Upper lobe of left lung (tissue), 6 donors: Measurements from ENCODE around the gene TAMALIN. TPM values are rescaled to one million over a fixed set of nuclear protein-coding genes. Genes with fewer than 3 reads are reported as not detected.

Experiments
- ATAC-seq, 2 donors: fragments of 200-7000 bp; cut with Tn5 transposase; one replicate each; pipeline ENCODE4 v1.9.1; 2022; ENCODE audit warnings: mild to moderate bottlenecking in 2 of 2, moderate library complexity in 2 of 2; ENCODE audit not compliant: low FRiP score in 2 of 2
- DNase-seq, 2 donors: peaks; one replicate each; pipeline ENCODE4 v3.0.0-alpha.2; 2019 to 2020
- H3K27ac ChIP-seq, 4 donors: fragments of 200-600 bp; sonication (generic); one replicate each; pipeline ENCODE4 v1.5.1; 2016 to 2019
- H3K27me3 ChIP-seq, 4 donors: fragments of 200-600 bp; sonication (generic); one replicate each; pipeline ENCODE4 v1.5.1; 2017 to 2019
- H3K36me3 ChIP-seq, 4 donors: fragments of 200-600 bp; sonication (generic); one replicate each; pipeline ENCODE4 v1.5.1; 2016 to 2019
- H3K4me1 ChIP-seq, 4 donors: fragments of 200-600 bp; sonication (generic); one replicate each; pipeline ENCODE4 v1.5.1; 2018 to 2019
- H3K4me3 ChIP-seq, 4 donors: fragments of 200-600 bp; sonication (generic); one replicate each; pipeline ENCODE4 v1.5.1; 2017 to 2019; ENCODE audit warnings: mild to moderate bottlenecking in 2 of 4, moderate library complexity in 1 of 4
- H3K9me3 ChIP-seq, 4 donors: fragments of 200-600 bp; sonication (generic); one replicate each; pipeline ENCODE4 v1.5.1; 2018 to 2019
- CTCF ChIP-seq, 6 experiments: fragments of 450-650 bp in 4 of 6; fragments of 200-600 bp in 2 of 6; sonication (generic) in 2 of 6; IDR thresholded peaks; one replicate each; pipeline ENCODE4 v1.5.1; 2016 to 2019; ENCODE audit warnings: antibody characterized with exemption in 6 of 6
- EP300 ChIP-seq, 4 donors: sonication (generic); formaldehyde crosslinking; IDR thresholded peaks; one replicate each; pipeline ENCODE4 v1.5.1; 2017; ENCODE audit warnings: antibody characterized with exemption in 4 of 4, control low read depth in 2 of 4
- POLR2A ChIP-seq, 4 donors: fragments of 450-650 bp; IDR thresholded peaks; one replicate each; pipeline ENCODE4 v1.5.1; 2016 to 2017; ENCODE audit warnings: antibody characterized with exemption in 4 of 4, mild to moderate bottlenecking in 2 of 4
- POLR2AphosphoS5 ChIP-seq, 2 donors: sonication (generic); formaldehyde crosslinking; IDR thresholded peaks; one replicate each; pipeline ENCODE4 v1.5.1; 2017; ENCODE audit warnings: antibody characterized with exemption in 2 of 2
- WGBS, 2 donors: methylation state at CpG; one replicate each; pipeline ENCODE4 v1.1.5; 2017 to 2018; 5-methylcytosine and 5-hydroxymethylcytosine counted together
- total RNA-seq, 6 donors: library from RNA; depleted of rRNA in 4 of 6; stranded (reverse); fragments of >200 nt in 4 of 6; gene quantifications; one replicate each; pipeline versions ENCODE4 v1.1.0 to v1.2.1, GENCODE V29; 2016 to 2021
- donor health status: DM: no; HTN: no; CAD: no; lungs with moderate emphysema.
- donor health status: DM: no; HTN: yes; CAD: no; lungs with severe emphysema.

The TAMALIN gene
- total RNA-seq, 6 donors from 2014 or later, result 52.3 to 170 (median 73.7) TPM

DNA sequence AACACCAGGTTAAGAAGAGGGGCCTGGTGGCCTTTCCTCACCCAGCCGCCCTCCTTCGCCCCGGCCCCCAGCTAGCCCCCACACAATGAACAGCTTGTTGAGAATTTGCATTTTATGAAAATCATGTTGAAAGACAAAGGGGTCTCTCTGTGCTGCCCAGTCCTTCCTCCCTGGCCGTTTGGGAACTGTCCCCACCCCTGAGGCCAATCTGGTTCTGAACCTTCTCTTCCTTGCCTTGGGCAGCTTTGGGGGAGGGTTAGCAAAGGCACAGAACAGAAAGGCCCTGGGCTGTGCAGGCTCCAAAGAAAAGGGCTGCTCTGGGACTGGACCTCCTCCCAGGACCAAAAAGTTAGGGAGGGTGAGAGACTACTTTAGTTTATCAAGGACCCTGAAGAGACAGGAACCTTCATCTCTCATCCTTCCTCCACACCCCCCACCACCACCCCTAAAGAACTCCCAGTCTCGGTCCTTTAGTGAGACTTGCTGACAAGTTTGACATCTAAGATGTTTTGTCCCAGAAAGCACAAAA lies 1.3 kb downstream of the TAMALIN start:
- Histone ChIP-seq H3K27me3 (peaks cover 0 to 17% (median 8%) of the 10 kb centered on the region in 4 donors), H3K4me3 (peak overlapping the region; percentile 59 to 82 (median 70)), H3K9me3 (no peaks in the 10 kb centered on the region), H3K36me3 (peaks cover 0 to 41% (median 16%) of the 10 kb centered on the region in 4 donors), H3K27ac (peak overlapping the region; percentile 92 to 96 (median 94)), H3K4me1 (peaks cover 38 to 69% (median 50%) of the 10 kb centered on the region in 4 donors)
- TF ChIP-seq POLR2A (IDR thresholded peaks at IDR 0.05) (no peak), EP300 (IDR thresholded peaks at IDR 0.05) (no peak), POLR2AphosphoS5 (IDR thresholded peaks at IDR 0.05) (no peak), CTCF (IDR thresholded peaks at IDR 0.05) (no peak)
- DNase-seq (no peak), ATAC-seq (no peak)
- WGBS, 2 donors, result 20 to 42% methylated on average over 2 to 5 of the region's 5 CpGs

- H3K4me1 ChIP-seq, result peaks cover 35 to 69% (median 47%) of the 10 kb centered on the region in 4 donors
- TF ChIP-seq POLR2A (IDR thresholded peaks at IDR 0.05), result no peak
- peak overlapping the region; percentile 92 to 96 (median 94) for H3K27ac ChIP-seq
These were observed 2.5 kb downstream of the TAMALIN start for GRCh38 chr12:52009081-52009751.

GRCh38 chr12:52010152-52010622 lies 3.4 kb downstream of the TAMALIN start:
- H3K4me3 ChIP-seq, result peak overlapping the region; percentile 16 to 82 (median 62)
- peaks cover 2 to 59% (median 30%) of the 10 kb centered on the region in 4 donors for H3K36me3 ChIP-seq
- TF ChIP-seq POLR2A (IDR thresholded peaks at IDR 0.05), result peak in 1 of 4 donors; percentile 46
- TF ChIP-seq EP300 (IDR thresholded peaks at IDR 0.05), result peak in 2 of 4 donors; percentile 15 to 69
- no peak for TF ChIP-seq CTCF (IDR thresholded peaks at IDR 0.05)
- TF ChIP-seq POLR2AphosphoS5 (IDR thresholded peaks at IDR 0.05), result peak; percentile 83 to 84
- H3K27ac ChIP-seq, result peak overlapping the region; percentile 92 to 96 (median 94)
- ATAC-seq (peak; percentile 74 to 80), DNase-seq (peak; percentile 59 to 88)
- WGBS, 2 donors, result 30 to 33% methylated on average over 6 to 11 of the region's 11 CpGs
- no peaks in the 10 kb centered on the region for H3K9me3 ChIP-seq
- peaks cover 0 to 17% (median 8%) of the 10 kb centered on the region in 4 donors for H3K27me3 ChIP-seq
- H3K4me1 ChIP-seq, result peaks cover 26 to 59% (median 41%) of the 10 kb centered on the region in 4 donors

More at GRCh38 chr12:52009081-52009751, 2.5 kb downstream of the TAMALIN start:
- 59 to 61% methylated on average over 7 to 10 of the region's 10 CpGs for WGBS, 2 donors
- ATAC-seq, result no peak
- Histone ChIP-seq H3K4me3 (peak overlapping the region; percentile 59 to 82 (median 70)), H3K27me3 (peaks cover 0 to 17% (median 8%) of the 10 kb centered on the region in 4 donors), H3K36me3 (peaks cover 2 to 52% (median 23%) of the 10 kb centered on the region in 4 donors), H3K9me3 (no peaks in the 10 kb centered on the region)
- DNase-seq, result no peak

- no peak for ATAC-seq
- H3K36me3 ChIP-seq, result peaks cover 2 to 66% (median 35%) of the 10 kb centered on the region in 4 donors
- DNase-seq, result no peak
- TF ChIP-seq EP300 (IDR thresholded peaks at IDR 0.05), result no peak
- no peak for TF ChIP-seq CTCF (IDR thresholded peaks at IDR 0.05)
- TF ChIP-seq POLR2A (IDR thresholded peaks at IDR 0.05), result no peak
- no peak for TF ChIP-seq POLR2AphosphoS5 (IDR thresholded peaks at IDR 0.05)
- peak overlapping the region; percentile 92 to 96 (median 94) for H3K27ac ChIP-seq
- WGBS, 2 donors, result 48 to 62% methylated on average over 7 to 8 of the region's 8 CpGs
- H3K4me1 ChIP-seq, result peaks cover 21 to 52% (median 34%) of the 10 kb centered on the region in 4 donors
- H3K27me3 ChIP-seq, result peaks cover 0 to 17% (median 8%) of the 10 kb centered on the region in 4 donors
- H3K4me3 ChIP-seq, result peak overlapping the region in 3 of 4 donors; percentile 59 to 82 (median 65)
- H3K9me3 ChIP-seq, result no peaks in the 10 kb centered on the region
These were observed 4.2 kb downstream of the TAMALIN start for GRCh38 chr12:52010692-52011601.
